Heart left ventricle (tissue), 13 donors: ENCODE data around the gene PPIF.

Source experiments
- CTCF ChIP-seq, 12 donors: fragments of 200-600 bp; sonication (generic) in 4 of 12; IDR thresholded peaks; one replicate each; pipeline versions ENCODE4 v1.5.0 to v1.8.0; 2018 to 2022; ENCODE audit warnings: antibody characterized with exemption in 12 of 12, mild to moderate bottlenecking in 5 of 12
- POLR2A ChIP-seq, 2 donors: fragments of 450-650 bp; IDR thresholded peaks; one replicate each; pipeline ENCODE4 v1.6.1; 2017; ENCODE audit warnings: antibody characterized with exemption in 2 of 2, mild to moderate bottlenecking in 2 of 2, moderate library complexity in 2 of 2
- donor health status: ischemic (EF 13 %, LVEDD 7.1; RV severe dilation, severe dysfunction).
- donor health status: DM: no; HTN: yes; CAD: no.
- donor health status: DM: no; HTN: no; CAD: no.
- donor health status: ischemic (EF 25% LVEDD 6.9; RV normal size, moderate dysfunction).
- donor health status: ischemic (EF 25% LVEDD 5.7; RV mildly dilated, moderate dysfunction).
- donor health status: ischemic (EF 35%, LVEDD 5.7; RV mildly dilated, moderate dysfunction).
- donor health status: nonischemic (EF 11% LVEDD 7.7; RV severe dilation, severe dysfunction).
- donor health status: DM: yes; HTN: yes; CAD: no.
- donor health status: PGD.
- donor health status: ischemic (EF 29% LVEDD 5.4; RV normal size, mild dysfunction).
- donor health status: nonischemic (EF 23%, LVEDD 6.1; RV moderate dilation, normal function).

GRCh38 chr10:79328737-79329504 is 18.3 kb upstream of the PPIF start:
- TF ChIP-seq CTCF (IDR thresholded peaks at IDR 0.05) (no peak), POLR2A (IDR thresholded peaks at IDR 0.05) (no peak)
